IPS-18c (cell line): ENCODE data around the gene MIDN.
A peak's percentile ranks its signal among the peaks of the same experiment; 100 is the strongest.
"Not testable (repeated sequence)": the region's sequence is repeated elsewhere in the genome, so short reads cannot be mapped to it uniquely, and the experiment has no call there.

ENCODE experiments used
- H3K4me3 ChIP-seq: 2 replicates; pipeline ENCODE4 v1.7.0; 2013; ENCODE audit warnings: low read depth, mild to moderate bottlenecking, low read length, moderate library complexity; ENCODE audit not compliant: insufficient read depth
- H3K9me3 ChIP-seq: one replicate; pipeline ENCODE4 v1.6.1; 2013; ENCODE audit warnings: mild to moderate bottlenecking, low read length, moderate library complexity; ENCODE audit not compliant: control insufficient read depth, insufficient read depth

The MIDN gene

DNA sequence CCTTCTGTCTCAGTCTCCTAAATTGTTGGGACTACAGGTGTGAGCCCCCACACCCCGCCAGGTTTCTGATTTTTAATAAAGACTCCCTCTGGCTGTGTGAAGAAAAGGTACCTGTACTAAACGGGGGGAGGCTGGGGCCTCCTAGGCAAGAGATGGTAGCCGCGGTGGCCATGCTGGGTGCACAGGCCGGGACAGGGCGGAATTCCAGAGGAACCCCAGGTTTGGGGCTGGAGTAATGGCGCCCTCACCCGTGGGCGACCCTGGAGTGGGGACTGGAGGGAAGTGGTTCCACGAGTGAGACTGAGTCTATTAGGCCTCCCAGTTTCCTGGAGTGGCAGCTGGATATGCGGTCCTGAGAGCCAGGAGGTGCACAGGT lies 9.0 kb upstream of the MIDN start:
- H3K9me3 ChIP-seq: no peaks in the 10 kb centered on the region
- peak overlapping the region; percentile 72; the same call in 1 of the 2 replicates for H3K4me3 ChIP-seq

GRCh38 chr19:1239796-1240737 lies 8.3 kb upstream of the MIDN start:
- Histone ChIP-seq H3K4me3 (peak overlapping the region; percentile 72), H3K9me3 (no peaks in the 10 kb centered on the region)

GRCh38 chr19:1240925-1241324 lies 7.5 kb upstream of the MIDN start:
- Histone ChIP-seq H3K4me3 (no peak overlapping the region; the same call in 1 of the 2 replicates), H3K9me3 (no peaks in the 10 kb centered on the region)

DNA sequence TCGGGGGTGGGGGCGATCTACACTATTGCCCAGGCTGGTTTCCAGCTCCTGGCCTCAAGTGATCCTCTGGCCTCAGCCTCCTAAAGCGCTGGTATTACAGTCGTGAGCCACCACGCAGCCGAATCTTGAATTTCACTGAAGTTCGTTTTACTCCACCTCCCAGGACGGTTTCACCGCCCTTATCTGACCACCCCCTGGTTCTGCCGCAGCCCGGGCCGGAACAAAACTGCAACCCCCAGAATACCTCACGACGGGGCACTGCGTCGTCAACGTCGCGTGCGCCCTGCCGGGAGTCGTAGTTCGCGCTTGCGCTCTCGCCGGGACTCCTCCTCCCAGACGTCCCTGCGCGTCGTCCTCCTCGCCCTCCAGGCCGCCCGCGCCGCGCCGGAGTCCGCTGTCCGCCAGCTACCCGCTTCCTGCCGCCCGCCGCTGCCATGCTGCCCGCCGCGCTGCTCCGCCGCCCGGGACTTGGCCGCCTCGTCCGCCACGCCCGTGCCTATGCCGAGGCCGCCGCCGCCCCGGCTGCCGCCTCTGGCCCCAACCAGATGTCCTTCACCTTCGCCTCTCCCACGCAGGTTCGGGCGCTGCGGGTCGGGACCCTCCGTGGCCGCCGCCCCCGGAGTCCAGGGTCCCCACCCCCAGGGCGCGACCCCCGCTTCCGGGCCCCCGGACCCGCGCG lies 6.8 kb upstream of the MIDN start, which contains the start of gene ATP5F1D:
Gene ATP5F1D (plus strand): TSS at position 335 of the 679 bp plus-strand sequence. CDS start 100 bp downstream, at position 435.
- Histone ChIP-seq H3K9me3 (no peaks in the 10 kb centered on the region), H3K4me3 (peak within 1 kb of the TSS; percentile 76)

DNA sequence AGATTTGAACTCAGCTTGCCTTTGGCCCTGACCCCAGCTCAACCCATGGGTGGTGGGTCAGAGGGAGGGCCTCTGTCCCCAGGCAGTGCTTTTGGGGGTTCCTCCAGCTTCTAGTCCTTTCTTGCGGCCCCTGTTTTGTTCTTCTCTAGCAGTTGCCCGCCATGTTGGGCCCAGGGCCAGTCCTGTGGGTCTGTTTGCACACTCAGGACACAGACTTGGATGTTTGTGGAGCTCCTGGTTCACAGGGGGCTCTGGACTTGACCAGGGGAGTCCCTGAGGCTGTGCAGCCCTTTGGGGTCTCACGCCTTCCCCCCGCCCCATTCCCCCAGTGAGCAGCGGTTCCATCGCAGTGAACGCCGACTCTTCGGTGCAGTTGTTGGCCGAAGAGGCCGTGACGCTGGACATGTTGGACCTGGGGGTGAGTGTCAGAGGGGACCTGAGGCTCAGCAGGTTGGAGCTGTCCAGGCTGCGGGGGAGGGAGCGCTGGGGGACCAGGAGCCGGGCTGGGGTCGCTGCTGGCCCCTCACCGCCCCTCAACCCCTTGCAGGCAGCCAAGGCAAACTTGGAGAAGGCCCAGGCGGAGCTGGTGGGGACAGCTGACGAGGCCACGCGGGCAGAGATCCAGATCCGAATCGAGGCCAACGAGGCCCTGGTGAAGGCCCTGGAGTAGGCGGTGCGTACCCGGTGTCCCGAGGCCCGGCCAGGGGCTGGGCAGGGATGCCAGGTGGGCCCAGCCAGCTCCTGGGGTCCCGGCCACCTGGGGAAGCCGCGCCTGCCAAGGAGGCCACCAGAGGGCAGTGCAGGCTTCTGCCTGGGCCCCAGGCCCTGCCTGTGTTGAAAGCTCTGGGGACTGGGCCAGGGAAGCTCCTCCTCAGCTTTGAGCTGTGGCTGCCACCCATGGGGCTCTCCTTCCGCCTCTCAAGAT lies 4.4 kb upstream of the MIDN start:
- no peak overlapping the region for H3K4me3 ChIP-seq

GRCh38 chr19:1244693-1245451 lies 3.5 kb upstream of the MIDN start:
- no peak overlapping the region for H3K4me3 ChIP-seq
- H3K9me3 ChIP-seq: peaks cover 2% of the 10 kb centered on the region

More for the DNA sequence above, 4.4 kb upstream of the MIDN start:
- no peaks in the 10 kb centered on the region for H3K9me3 ChIP-seq

GRCh38 chr19:1245494-1246264 lies 2.7 kb upstream of the MIDN start:
- Histone ChIP-seq H3K4me3 (no peak overlapping the region), H3K9me3 (peaks cover 2% of the 10 kb centered on the region)

- H3K4me3 ChIP-seq, H3K9me3 ChIP-seq: not testable (repeated sequence)
Measured at GRCh38 chr19:1246265-1247087, 1.9 kb upstream of the MIDN start.

- peak overlapping the region; percentile 76; the same call in 1 of the 2 replicates for H3K4me3 ChIP-seq
- H3K9me3 ChIP-seq: peaks cover 2% of the 10 kb centered on the region
Measured at GRCh38 chr19:1247748-1248138, 640 bp upstream of the MIDN start.

- peak overlapping the region; percentile 76 for H3K4me3 ChIP-seq
- H3K9me3 ChIP-seq: peaks cover 2% of the 10 kb centered on the region
Measured at GRCh38 chr19:1248786-1249297, 459 bp downstream of the MIDN start.

DNA sequence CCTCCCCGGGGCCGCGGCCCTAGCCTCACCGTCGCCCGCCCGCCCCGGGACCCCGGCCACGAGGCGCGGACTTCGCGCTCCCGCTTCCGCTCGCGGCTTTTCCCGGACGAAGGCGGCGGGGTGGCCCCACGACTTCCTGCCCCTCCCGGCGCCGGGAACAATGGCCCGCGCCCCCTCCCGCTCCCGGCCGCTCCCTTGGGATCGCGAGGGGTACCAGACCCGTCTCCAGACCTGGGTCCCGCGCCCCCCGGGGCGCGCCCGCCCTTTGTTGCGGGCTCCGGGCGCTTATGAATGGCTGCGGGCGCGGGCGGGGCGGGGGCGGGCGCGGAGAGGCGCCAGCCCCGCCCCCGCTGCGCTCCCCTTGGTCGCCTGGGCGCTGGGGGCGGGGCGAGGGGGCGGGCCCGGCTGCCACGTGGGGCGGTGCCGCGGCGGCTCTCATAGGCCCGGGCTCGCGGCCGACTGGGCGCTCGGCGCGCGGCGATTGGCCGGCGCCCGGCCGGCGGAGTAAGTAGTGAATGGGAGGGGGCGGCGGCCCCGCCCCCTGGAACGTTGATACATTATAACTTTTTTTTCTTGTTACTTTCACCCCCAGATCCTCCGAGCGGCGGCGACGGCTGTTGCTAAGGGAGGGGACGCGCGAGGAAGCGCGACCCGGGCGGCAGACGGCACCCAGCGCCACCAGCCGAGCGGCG lies 1.1 kb downstream of the MIDN start:
- peak overlapping the region; percentile 84 for H3K4me3 ChIP-seq
- peaks cover 2% of the 10 kb centered on the region for H3K9me3 ChIP-seq

DNA sequence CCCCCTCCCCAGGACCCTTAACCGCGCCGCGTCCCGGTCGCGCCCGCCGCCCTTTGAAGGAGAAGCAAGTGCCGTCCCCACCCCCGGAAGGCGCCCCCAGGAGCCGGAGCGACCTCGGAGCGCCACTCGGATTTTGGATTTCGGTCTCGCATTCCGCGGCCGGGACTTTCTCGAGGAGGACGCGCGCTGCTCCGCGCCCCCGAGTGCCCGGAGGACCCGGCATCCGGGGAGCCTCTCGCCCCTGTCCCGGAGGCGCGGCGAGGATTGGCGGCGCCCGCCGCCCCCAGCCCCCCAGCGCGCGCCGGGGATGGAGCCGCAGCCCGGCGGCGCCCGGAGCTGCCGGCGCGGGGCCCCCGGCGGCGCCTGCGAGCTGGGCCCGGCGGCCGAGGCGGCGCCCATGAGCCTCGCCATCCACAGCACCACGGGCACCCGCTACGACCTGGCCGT lies 1.6 kb downstream of the MIDN start:
- Histone ChIP-seq H3K9me3 (peaks cover 2% of the 10 kb centered on the region), H3K4me3 (peak overlapping the region; percentile 84)

DNA sequence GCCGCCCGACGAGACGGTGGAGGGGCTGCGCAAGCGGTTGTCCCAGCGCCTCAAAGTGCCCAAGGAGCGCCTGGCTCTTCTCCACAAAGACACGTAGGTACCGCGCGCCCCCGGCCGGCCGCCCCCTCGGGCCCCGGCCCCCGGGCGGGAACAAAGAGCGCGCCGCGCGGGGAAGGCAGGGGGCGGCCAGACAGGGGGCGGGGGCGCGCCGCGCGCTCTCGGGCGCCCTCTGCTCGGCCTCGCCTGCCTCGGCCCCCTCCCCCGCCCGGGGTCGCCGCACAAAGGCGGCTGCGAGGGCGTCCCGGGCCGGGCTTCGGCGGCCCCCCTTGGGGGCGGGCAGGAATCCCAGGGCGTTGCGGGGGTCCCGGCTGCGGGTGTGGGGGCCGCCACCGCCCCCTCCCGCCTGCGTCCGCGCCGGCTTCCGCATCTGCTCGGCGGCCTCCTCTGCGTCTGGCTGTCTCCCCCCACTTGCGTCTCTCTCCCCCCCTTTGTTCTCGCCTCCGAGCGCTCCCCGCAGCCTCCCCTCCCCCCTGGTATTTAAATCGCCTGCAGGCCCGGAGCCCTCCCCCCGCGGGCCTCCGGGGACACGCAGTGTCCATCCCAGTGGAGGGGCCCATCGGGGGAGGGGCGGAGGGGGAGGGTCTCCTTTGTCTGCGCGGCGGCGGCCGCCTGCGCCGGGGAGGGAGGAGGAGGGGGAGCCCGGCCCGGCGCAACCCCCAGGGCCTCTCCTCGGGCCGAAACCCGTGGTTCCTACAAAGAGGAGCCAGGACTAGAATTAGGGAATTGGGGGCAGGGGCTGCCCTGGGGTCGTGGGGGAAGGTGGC lies 2.3 kb downstream of the MIDN start:
- H3K4me3 ChIP-seq: peak overlapping the region; percentile 84
- H3K9me3 ChIP-seq: peaks cover 2% of the 10 kb centered on the region
